SK-N-SH (cell line): Measurements from ENCODE around the gene CELSR1. TPM values are rescaled to one million over a fixed set of nuclear protein-coding genes. Genes with fewer than 3 reads are reported as not detected.
A peak's percentile ranks its signal among the peaks of the same experiment; 100 is the strongest.

Experiments
- CTCF ChIA-PET: fragments of 300-600, 350-600 bp; formaldehyde crosslinking; extraction: SDS; loops from one replicate; lab custom pipeline; 2021; lab: Yijun Ruan, JAX
- POLR2A ChIA-PET: fragments of 350-600 bp; sonication (Branson Sonifier 250); formaldehyde crosslinking; extraction: SDS; loops from one replicate; lab custom pipeline; 2020; ENCODE audit warnings: antibody characterized with exemption, inconsistent platforms; lab: Yijun Ruan, JAX
- DNase-seq: peaks from one replicate; pipeline ENCODE4 v3.0.0; 2012
- H2AFZ ChIP-seq: fragments of 200-600 bp; sonication (generic); 2 replicates; pipeline ENCODE4 v1.8.1; 2016; ENCODE audit warnings: antibody characterized with exemption, mild to moderate bottlenecking, low read depth
- H3F3A ChIP-seq: fragments of 200-600 bp; sonication (generic); replicated peaks from 2 replicates; pipeline ENCODE3; 2016; ENCODE audit warnings: antibody characterized with exemption, mild to moderate bottlenecking; ENCODE audit not compliant: insufficient read depth
- H3K27ac ChIP-seq, 2 experiments: fragments of 200-500 bp in 1 of 2; fragments of 200-600 bp in 1 of 2; sonication (Bioruptor generic) in 1 of 2; sonication (generic), shearing (Covaris generic) in 1 of 2; 2 replicates each; pipeline versions ENCODE4 v1.5.1 to v1.6.1; 2014 to 2016; ENCODE audit warnings: low read depth in 2 of 2, inconsistent platforms in 1 of 2, low read length in 1 of 2, mild to moderate bottlenecking in 1 of 2, mixed read lengths in 1 of 2
- H3K27me3 ChIP-seq: fragments of 200-600 bp; sonication (generic), shearing (Covaris generic); 2 replicates; pipeline ENCODE4 v1.6.1; 2016; ENCODE audit warnings: mixed run types; ENCODE audit not compliant: insufficient read depth
- H3K36me3 ChIP-seq, 2 experiments: fragments of 200-500 bp in 1 of 2; fragments of 200-600 bp in 1 of 2; sonication (Bioruptor generic) in 1 of 2; sonication (generic) in 1 of 2; replicated peaks in 1 of 2; 2 replicates each; pipeline versions ENCODE3 to v1.5.1; 2014 to 2016; ENCODE audit warnings: low read length in 1 of 2, mild to moderate bottlenecking in 1 of 2; ENCODE audit not compliant: insufficient read depth in 2 of 2, control insufficient read depth in 1 of 2
- H3K4me1 ChIP-seq, 2 experiments: fragments of 200-500 bp in 1 of 2; fragments of 200-600 bp in 1 of 2; sonication (Bioruptor generic) in 1 of 2; sonication (generic), shearing (Covaris generic) in 1 of 2; 2 replicates each; pipeline versions ENCODE4 v1.5.1 to v1.6.1; 2014 to 2016; ENCODE audit warnings: low read depth in 1 of 2, low read length in 1 of 2, mixed run types in 1 of 2; ENCODE audit not compliant: insufficient read depth in 2 of 2, control insufficient read depth in 1 of 2
- H3K4me2 ChIP-seq: fragments of 200-600 bp; sonication (generic), shearing (Covaris generic); 2 replicates; pipeline ENCODE4 v1.6.1; 2017; ENCODE audit warnings: mixed run types
- H3K4me3 ChIP-seq, 2 experiments: fragments of 200-500 bp in 1 of 2; fragments of 200-600 bp in 1 of 2; sonication (Bioruptor generic) in 1 of 2; sonication (generic), shearing (Covaris generic) in 1 of 2; 2 replicates each; pipeline versions ENCODE4 v1.5.1 to v1.8.1; 2014 to 2016; ENCODE audit warnings: low read depth in 2 of 2, inconsistent platforms in 1 of 2, low read length in 1 of 2, mild to moderate bottlenecking in 1 of 2, mixed read lengths in 1 of 2, moderate library complexity in 1 of 2
- H3K79me2 ChIP-seq: fragments of 200-600 bp; sonication (generic); 2 replicates; pipeline ENCODE4 v1.8.1; 2017; ENCODE audit warnings: mild to moderate bottlenecking; ENCODE audit not compliant: insufficient read depth
- H3K9ac ChIP-seq: fragments of 200-600 bp; sonication (generic); 2 replicates; pipeline ENCODE4 v1.6.1; 2017; ENCODE audit warnings: mixed run types
- H3K9me2 ChIP-seq: fragments of 200-600 bp; sonication (generic); 2 replicates; pipeline ENCODE4 v1.6.1; 2017; ENCODE audit warnings: mixed run types
- H3K9me3 ChIP-seq: fragments of 200-600 bp; sonication (generic); 2 replicates; pipeline ENCODE4 v1.6.1; 2017; ENCODE audit warnings: mixed run types, mild to moderate bottlenecking, moderate library complexity
- H4K20me1 ChIP-seq: fragments of 200-600 bp; sonication (generic); 2 replicates; pipeline ENCODE4 v1.6.1; 2017; ENCODE audit warnings: mild to moderate bottlenecking, mixed run types; ENCODE audit not compliant: insufficient read depth
- CTCF ChIP-seq: fragments of 200-600 bp; sonication (generic); IDR thresholded peaks from 2 replicates; pipeline ENCODE4 v1.6.1; 2017; ENCODE audit warnings: antibody characterized with exemption, mild to moderate bottlenecking, moderate library complexity
- ELF1 ChIP-seq: IDR thresholded peaks from 2 replicates; pipeline ENCODE4 v1.4.0; 2012
- EZH2phosphoT487 ChIP-seq: fragments of 200-600 bp; sonication (generic); IDR thresholded peaks from 2 replicates; pipeline ENCODE4 v1.6.1; 2017; ENCODE audit warnings: low read depth, mixed run types, mild to moderate bottlenecking, antibody characterized with exemption, moderate library complexity, borderline replicate concordance
- FOXJ3 ChIP-seq: sonication (generic); formaldehyde crosslinking; IDR thresholded peaks from 2 replicates; pipeline ENCODE4 v1.5.1; 2020; ENCODE audit warnings: mild to moderate bottlenecking, missing genetic modification reagents
- FOXM1 ChIP-seq: IDR thresholded peaks from 2 replicates; pipeline ENCODE4 v1.4.0; 2012; ENCODE audit warnings: low read depth, mild to moderate bottlenecking
- GABPA ChIP-seq: IDR thresholded peaks from 2 replicates; pipeline ENCODE4 v1.4.0; 2012; ENCODE audit warnings: low read depth, mild to moderate bottlenecking
- MEF2A ChIP-seq: IDR thresholded peaks from 2 replicates; pipeline ENCODE4 v1.4.0; 2012; ENCODE audit warnings: low read depth, borderline replicate concordance
- MXI1 ChIP-seq: IDR thresholded peaks from 2 replicates; pipeline ENCODE4 v1.6.1; 2012; ENCODE audit warnings: mild to moderate bottlenecking, low read depth, low read length, improper control_type of control experiment
- NFIC ChIP-seq: IDR thresholded peaks from 2 replicates; pipeline ENCODE4 v1.4.0; 2012; ENCODE audit warnings: borderline replicate concordance
- POLR2AphosphoS5 ChIP-seq: IDR thresholded peaks from 2 replicates; pipeline ENCODE4 v1.6.1; 2012; ENCODE audit warnings: low read depth, low read length
- RAD21 ChIP-seq: IDR thresholded peaks from 2 replicates; pipeline ENCODE4 v1.6.1; 2012; ENCODE audit warnings: mild to moderate bottlenecking, low read length
- RCOR1 ChIP-seq: fragments of 150-350 bp; IDR thresholded peaks from 2 replicates; pipeline ENCODE4 v1.6.1; 2017; ENCODE audit warnings: antibody characterized with exemption, low read length
- REST ChIP-seq: IDR thresholded peaks from 2 replicates; pipeline ENCODE4 v1.6.1; 2012; ENCODE audit warnings: mild to moderate bottlenecking, low read depth, low read length, moderate library complexity
- USF2 ChIP-seq: fragments of 150-350 bp; IDR thresholded peaks from 2 replicates; pipeline ENCODE4 v1.6.1; 2017; ENCODE audit warnings: antibody characterized with exemption, low read length, low read depth, borderline replicate concordance
- YY1 ChIP-seq: IDR thresholded peaks from 2 replicates; pipeline ENCODE4 v1.4.0; 2012; ENCODE audit warnings: low read depth, mild to moderate bottlenecking
- ZBTB33 ChIP-seq: IDR thresholded peaks from 2 replicates; pipeline ENCODE4 v1.4.0; 2012; ENCODE audit warnings: low read depth, borderline replicate concordance
- WGBS: methylation state at CpG from one replicate; pipeline ENCODE4 v1.1.6; 2017; ENCODE audit warnings: low lambda C conversion rate; 5-methylcytosine and 5-hydroxymethylcytosine counted together
- polyA plus RNA-seq, 3 experiments: library from polyadenylated mRNA; depleted of rRNA; stranded (reverse); fragments of >200 nt; gene quantifications; 2 replicates each; pipeline ENCODE4 v1.2.3, GENCODE V29; 2012

CELSR1 gene
- polyA plus RNA-seq, 1 of the 3 experiments (the other 2 are of a cell fraction), result 5.0 TPM

GRCh38 chr22:46362934-46363515 lies 174.4 kb downstream of the CELSR1 start (continued):
- TF ChIP-seq REST, result no peak
- no peak for TF ChIP-seq USF2
- no peak for TF ChIP-seq ZBTB33
- no peak for TF ChIP-seq GABPA
- no peak for TF ChIP-seq FOXM1
- TF ChIP-seq RAD21, result no peak

GRCh38 chr22:46362203-46362933 lies 175.1 kb downstream of the CELSR1 start:
- Histone ChIP-seq H3K9ac (no peak overlapping the region), H3K4me2 (no peak overlapping the region), H3K4me1 (no peaks in the 10 kb centered on the region), H3K9me3 (no peaks in the 10 kb centered on the region), H3F3A (peaks cover 5% of the 10 kb centered on the region), H3K4me3 (no peak overlapping the region), H3K27me3 (no peaks in the 10 kb centered on the region), H2AFZ (no peak overlapping the region), H3K27ac (no peak overlapping the region), H3K36me3 (no peaks in the 10 kb centered on the region), H4K20me1 (no peaks in the 10 kb centered on the region), H3K79me2 (no peaks in the 10 kb centered on the region), H3K9me2 (no peaks in the 10 kb centered on the region)
- POLR2A ChIA-PET, result no interaction called here
- CTCF ChIA-PET, result interaction anchor here (1.1 to 1.8 kb wide), 2 partner anchors 7 to 180 kb away, joined by 5 to 6 read pairs; no protein-coding TSS in a partner anchor
- DNase-seq, result peak; percentile 32
- WGBS, result 84% methylated on average over 23 of the region's 25 CpGs
- TF ChIP-seq ELF1 (no peak), CTCF (no peak), POLR2AphosphoS5 (no peak), USF2 (no peak), REST (no peak), MXI1 (no peak), EZH2phosphoT487 (no peak), NFIC (no peak), YY1 (no peak), RCOR1 (no peak), MEF2A (no peak), FOXJ3 (no peak)
